ENCODE data around the gene NAPSA.

DNA sequence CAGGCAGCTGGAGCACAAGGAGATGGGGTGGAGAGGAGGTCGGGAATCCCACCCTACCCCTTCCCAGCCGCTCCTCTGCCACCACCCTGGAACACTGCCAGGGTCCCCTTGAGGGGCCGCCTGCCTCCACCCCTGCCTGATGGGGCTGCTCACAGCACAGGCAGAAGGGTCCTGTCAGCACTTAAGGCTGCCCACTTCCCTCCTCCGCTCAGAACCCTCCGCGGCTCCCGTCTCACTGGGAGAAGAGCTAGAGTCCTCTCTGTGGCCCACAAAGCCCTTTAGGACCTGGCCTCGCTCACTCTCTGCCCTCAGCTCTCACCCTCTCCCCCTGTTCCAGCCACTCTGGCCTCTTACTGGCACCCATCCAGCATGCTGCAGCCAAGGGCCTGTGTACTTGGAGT lies 15.3 kb upstream of the NAPSA start:
- TF ChIP-seq, protein P1, sequence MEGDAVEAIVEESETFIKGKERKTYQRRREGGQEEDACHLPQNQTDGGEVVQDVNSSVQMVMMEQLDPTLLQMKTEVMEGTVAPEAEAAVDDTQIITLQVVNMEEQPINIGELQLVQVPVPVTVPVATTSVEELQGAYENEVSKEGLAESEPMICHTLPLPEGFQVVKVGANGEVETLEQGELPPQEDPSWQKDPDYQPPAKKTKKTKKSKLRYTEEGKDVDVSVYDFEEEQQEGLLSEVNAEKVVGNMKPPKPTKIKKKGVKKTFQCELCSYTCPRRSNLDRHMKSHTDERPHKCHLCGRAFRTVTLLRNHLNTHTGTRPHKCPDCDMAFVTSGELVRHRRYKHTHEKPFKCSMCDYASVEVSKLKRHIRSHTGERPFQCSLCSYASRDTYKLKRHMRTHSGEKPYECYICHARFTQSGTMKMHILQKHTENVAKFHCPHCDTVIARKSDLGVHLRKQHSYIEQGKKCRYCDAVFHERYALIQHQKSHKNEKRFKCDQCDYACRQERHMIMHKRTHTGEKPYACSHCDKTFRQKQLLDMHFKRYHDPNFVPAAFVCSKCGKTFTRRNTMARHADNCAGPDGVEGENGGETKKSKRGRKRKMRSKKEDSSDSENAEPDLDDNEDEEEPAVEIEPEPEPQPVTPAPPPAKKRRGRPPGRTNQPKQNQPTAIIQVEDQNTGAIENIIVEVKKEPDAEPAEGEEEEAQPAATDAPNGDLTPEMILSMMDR (conservative IDR thresholded peaks at IDR 0.05 in 1 of 2, IDR thresholded peaks at IDR 0.05 in 1 of 2; ENCODE audit: low read depth in 1 of 2, low read length in 2 of 2) = no peak
- TF ChIP-seq EZH2 (IDR thresholded peaks at IDR 0.05; ENCODE audit: low read length, missing control alignments) = no peak

Measured in fibroblast of lung (primary cell).